ENCODE results near the gene COX7A1. TPM values are rescaled to one million over a fixed set of nuclear protein-coding genes. Genes with fewer than 3 reads are reported as not detected.

COX7A1 gene
- total RNA-seq: 39.0 and 65.5 TPM in 2 replicates

GRCh38 chr19:36152352-36153091 lies at the start of gene COX7A1:
Gene COX7A1 (minus strand): TSS chr19:36152447. CDS start chr19:36152407, 40 bp downstream.

GRCh38 chr19:36139473-36140303 lies 12.6 kb downstream of the COX7A1 start, which contains the start of gene CAPNS1:
Gene CAPNS1 (plus strand): TSS chr19:36140066. CDS start chr19:36141012, 946 bp downstream.

GRCh38 chr19:36115453-36116343 lies 36.5 kb downstream of the COX7A1 start, which contains the start of gene TBCB:
Gene TBCB (plus strand): TSS chr19:36115468. CDS start chr19:36115561, 93 bp downstream.

GRCh38 chr19:36114721-36115452 lies 37.4 kb downstream of the COX7A1 start, which contains the start of gene POLR2I:
Gene POLR2I (minus strand): TSS chr19:36114875. CDS start chr19:36114856, 19 bp downstream.

GRCh38 chr19:36110487-36111199 lies 41.6 kb downstream of the COX7A1 start, which contains the start of gene OVOL3:
Gene OVOL3 (plus strand): TSS chr19:36111143. CDS start chr19:36111203, 60 bp downstream.

Other genes with a start within 250 kb of the COX7A1 start
- 0.17 and 0.54 TPM in 2 replicates for gene HCST, start 249.9 kb downstream of the COX7A1 start, total RNA-seq
- gene TYROBP, start 244.2 kb downstream of the COX7A1 start, total RNA-seq: not detected in 2 replicates
- 1.2 and 1.7 TPM in 2 replicates for gene LRFN3, start 216.1 kb downstream of the COX7A1 start, total RNA-seq
- gene SDHAF1, start 157.3 kb downstream of the COX7A1 start, total RNA-seq: 10.6 and 11.6 TPM in 2 replicates
- gene SYNE4, start 143.6 kb downstream of the COX7A1 start, total RNA-seq: under 0.01 TPM in 1 of 2 replicates, not detected in the other
- 5.0 and 8.3 TPM in 2 replicates for gene ALKBH6, start 138.2 kb downstream of the COX7A1 start, total RNA-seq
- 2.3 and 2.8 TPM in 2 replicates for gene CLIP3, start 119.6 kb downstream of the COX7A1 start, total RNA-seq
- 0.60 and 1.7 TPM in 2 replicates for gene THAP8, start 98.2 kb downstream of the COX7A1 start, total RNA-seq
- 0.60 and 0.98 TPM in 2 replicates for gene WDR62, start 97.5 kb downstream of the COX7A1 start, total RNA-seq
- not detected in 2 replicates for gene OVOL3, start 41.3 kb downstream of the COX7A1 start, total RNA-seq
- 93.6 and 102 TPM in 2 replicates for gene POLR2I, start 37.6 kb downstream of the COX7A1 start, total RNA-seq
- 135 and 144 TPM in 2 replicates for gene TBCB, start 37.0 kb downstream of the COX7A1 start, total RNA-seq
- gene CAPNS1, start 12.4 kb downstream of the COX7A1 start, total RNA-seq: 419 and 451 TPM in 2 replicates
- gene ZNF565, start 62.2 kb upstream of the COX7A1 start, total RNA-seq: 3.0 TPM in 2 replicates
- 63.4 and 99.4 TPM in 2 replicates for gene ZNF146, start 62.7 kb upstream of the COX7A1 start, total RNA-seq
- 3.8 and 5.2 TPM in 2 replicates for gene ZFP14, start 226.8 kb upstream of the COX7A1 start, total RNA-seq